ENCODE measurements around the gene LHFPL6.
"Not testable (repeated sequence)": the region's sequence is repeated elsewhere in the genome, so short reads cannot be mapped to it uniquely, and the experiment has no call there.

Gene LHFPL6

DNA sequence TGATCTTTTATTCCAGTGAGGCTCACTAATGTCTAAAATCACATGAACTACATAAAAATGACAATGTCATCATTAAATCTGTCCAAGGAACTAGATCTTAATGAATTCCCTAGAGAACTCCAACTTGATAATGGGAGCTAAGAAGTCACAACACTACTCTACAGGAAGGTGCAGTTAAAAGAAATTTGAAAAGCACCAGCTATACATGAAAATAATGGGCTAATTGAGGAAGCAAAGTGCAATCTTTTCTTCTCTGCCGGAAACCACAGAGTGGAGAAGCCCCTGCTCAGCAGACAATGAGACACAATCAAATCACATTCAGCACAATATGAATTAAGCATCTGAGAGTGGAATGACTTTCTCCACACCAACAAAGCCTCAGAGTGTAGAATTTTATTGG lies 261.7 kb downstream of the LHFPL6 start:
- no peak for DNase-seq (ENCODE audit: low read depth)

DNA sequence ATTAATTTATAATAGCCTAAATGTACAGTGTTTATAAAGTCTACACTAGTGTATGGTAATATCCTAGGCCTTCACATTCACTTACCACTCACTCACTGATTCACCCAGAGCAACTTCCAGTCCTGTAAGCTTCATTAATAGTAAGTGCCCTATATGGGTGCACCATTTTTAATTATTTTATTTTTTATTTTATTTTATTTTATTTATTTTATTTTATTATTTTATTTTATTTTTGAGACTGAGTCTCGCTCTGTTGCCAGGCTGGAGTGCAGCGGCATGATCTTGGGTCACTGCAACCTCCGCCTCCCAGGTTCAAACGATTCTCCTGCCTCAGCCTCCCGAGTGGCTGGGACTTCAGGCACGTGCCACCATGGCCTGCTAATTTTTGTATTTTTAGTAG lies 264.9 kb downstream of the LHFPL6 start:
- DNase-seq (ENCODE audit: low read depth), result not testable (repeated sequence)

DNA sequence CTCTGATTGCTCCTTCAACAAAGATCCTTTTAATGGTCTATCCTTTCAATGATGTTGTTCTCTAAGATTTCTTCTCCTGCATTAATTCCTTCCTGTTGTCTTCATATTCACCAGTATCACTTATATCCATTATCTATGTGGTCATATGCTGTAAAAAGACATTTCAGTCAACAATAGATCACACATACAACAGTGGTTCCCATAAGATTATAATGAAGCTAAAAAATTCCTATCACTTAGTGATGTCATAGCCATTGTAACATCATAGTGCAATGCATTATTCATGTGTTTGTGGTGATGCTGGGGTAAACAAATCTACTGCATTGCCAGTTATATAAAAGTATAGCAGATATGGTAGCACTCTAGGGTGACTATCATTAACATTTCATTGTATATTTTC lies 266.1 kb downstream of the LHFPL6 start:
- no peak for DNase-seq (ENCODE audit: low read depth)

DNA sequence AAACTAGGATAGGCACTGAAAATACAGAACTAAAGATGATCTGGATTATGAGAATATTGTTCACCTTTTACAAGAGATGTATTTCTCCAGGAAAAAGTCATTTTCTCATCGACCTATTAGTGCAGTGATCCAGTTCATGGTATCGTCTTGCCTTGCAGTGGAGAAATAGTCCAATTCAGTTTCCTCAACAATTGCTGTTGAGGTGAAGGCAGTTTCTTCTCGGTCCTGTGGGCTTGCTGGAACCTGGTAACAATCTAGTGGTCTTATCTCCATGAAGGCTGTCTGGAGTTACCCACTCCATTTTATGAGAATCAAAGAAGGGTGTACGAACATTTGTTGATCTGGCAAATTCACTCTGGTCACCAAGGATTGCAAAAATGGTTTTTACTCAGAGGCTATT lies 266.8 kb downstream of the LHFPL6 start:
- no peak for DNase-seq (ENCODE audit: low read depth)

DNA sequence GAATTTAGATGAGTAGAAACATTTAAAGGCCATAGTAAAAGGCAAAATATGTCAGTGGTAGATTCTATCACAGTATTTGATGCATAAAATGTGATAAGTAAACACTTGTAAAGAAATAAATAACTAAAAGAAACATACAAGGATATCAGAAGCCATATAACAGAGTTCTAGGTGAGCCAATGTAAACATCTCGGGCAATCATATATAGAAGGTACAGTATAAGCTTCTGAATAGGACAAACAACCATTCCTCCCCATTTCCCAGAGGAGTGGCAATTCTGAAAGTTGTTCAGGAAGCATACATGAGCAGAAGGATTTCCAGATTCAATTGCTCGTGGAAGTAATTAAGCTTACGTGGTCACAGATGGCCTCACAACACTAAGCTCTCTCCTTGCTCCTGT lies 267.3 kb downstream of the LHFPL6 start:
- DNase-seq (ENCODE audit: low read depth), result no peak

DNA sequence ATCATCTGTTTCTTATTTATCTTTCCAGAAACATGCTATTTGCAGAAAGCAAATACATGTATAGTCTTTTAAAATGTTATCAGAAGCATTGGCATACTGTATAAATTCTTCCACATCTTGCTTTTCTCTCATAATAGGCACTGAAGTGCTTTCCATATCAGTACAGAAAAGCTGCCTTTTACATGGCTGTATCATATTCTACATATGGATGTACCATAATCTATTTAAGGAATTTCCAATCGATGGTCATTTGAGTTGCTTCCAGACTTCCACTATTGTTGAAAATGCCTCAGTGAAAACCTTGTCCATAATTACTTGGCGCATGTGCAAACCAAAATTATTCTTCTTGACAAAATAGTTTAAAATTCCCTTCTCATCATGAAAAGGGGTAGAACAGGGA lies 272.5 kb downstream of the LHFPL6 start:
- no peak for DNase-seq (ENCODE audit: low read depth)

DNA sequence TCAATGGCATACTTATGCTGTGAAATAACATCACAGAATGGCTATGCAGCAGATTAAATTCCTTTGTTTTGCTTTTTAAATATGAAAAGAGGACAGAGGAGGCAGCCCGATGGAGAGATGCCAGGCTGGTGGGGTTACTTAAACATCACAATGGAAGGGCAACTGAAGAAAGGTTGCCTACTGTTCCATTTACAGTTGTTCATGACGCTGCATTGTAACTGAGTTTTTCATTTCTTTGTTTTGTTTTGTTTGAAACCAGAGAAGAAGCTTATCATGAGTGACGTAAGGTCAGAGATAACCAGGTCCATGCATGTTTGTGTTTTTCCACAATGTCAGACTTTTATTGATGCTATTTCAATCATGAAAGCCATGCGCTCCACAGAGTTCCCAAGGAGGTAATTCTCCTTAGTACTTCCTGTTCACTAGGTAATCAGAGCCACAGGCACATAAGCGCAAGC lies 273.8 kb downstream of the LHFPL6 start:
- no peak for DNase-seq (ENCODE audit: low read depth)

DNA sequence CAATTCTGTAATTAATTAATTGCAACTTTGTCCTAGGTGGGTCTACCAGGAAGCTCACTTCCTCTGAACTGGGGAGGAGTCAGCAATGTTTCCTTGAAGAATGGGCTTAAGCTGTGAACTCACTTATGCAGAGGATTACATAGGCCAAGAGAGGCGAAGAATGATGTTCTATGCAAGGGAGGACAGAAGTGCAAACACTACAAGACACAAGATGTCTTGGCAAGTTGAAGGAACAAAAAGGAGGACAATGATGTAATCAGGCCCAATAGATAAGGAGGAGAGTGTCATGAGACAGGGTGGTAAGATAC lies 275.9 kb downstream of the LHFPL6 start:
- DNase-seq (ENCODE audit: low read depth), result no peak

DNA sequence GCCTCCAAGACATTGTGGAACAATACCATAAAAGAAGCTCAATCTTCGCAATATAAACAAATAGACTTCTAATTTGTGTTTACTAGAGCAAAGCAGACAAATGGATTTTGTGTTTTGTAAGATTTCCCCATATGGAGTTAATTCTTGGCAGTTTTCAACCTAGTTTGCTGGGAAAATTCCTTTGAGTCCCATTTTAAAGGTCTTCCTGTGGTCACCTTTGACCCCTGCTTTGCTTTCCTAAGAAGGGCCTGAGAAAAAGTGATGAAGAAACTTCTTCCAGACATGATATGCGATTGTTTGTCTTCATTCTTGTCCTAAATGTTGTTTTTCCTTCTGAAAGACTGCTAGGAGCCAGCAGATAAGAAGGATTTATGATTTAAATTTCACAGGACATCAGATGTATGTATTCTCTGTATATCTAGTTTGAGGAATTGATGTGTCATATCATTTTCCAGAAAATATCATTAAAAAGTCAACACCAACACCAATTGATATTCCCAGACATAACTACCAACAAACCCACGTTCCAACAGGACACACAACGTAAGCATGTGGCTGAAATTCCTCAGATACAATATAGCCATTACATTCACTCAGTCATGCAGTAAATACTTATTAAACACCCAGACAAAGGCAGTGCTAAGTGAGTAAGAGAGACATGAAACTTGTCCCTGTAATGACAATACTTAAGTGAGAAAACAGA lies 276.4 kb downstream of the LHFPL6 start:
- no peak for DNase-seq (ENCODE audit: low read depth)

DNA sequence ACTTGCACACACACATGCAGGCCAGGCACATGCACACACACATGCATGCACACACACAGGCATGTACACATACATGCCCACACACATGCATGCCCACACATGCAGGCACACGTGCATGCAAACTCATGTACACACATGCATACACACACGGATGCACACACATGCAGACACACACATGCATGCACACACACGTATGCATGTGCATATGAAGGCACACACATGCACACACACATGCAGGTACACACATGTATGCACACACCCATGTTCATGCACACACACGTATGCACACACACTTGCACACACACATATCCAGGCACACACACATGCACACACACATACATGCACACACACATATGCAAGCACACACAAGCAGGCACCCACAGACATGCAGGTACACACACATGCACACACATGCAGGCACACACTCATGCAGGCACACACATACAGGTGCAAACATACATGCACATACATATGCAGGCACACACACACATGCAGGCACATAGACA lies 278.1 kb downstream of the LHFPL6 start:
- DNase-seq (ENCODE audit: low read depth), result no peak

DNA sequence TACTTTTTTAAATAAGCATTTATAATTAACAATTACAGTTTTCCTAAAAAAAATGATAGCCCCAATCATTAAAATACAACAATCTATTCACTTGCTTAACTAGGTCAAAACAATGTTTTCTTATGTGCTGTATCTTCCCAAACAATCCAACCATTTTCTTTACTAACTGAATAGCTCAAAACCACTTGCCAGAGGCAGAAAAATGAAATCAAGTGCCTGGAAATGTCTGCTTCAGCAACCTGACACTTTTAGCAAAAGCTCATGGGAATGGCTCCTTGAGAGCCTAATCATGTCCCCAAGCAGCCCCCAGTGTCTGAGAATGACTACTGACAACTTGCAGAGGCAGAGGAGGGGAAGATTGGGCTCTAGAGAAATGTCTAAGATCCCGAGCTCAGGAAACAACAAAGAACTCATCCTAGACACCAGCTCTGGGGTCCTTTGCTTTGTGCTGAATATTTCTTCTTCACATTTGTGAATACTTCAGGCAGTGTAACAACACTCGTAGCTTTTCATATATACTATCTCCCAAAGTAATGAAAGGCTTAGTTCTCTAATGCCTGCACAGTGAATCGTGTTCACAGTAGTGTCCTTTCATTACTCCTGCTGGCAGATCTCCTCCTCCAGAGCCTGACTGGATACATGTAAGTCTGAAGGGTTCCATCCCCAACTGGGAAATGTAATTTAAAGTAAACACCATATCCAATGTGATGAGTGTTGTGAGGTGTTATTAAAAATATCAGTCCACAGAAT lies 280.0 kb downstream of the LHFPL6 start:
- DNase-seq (ENCODE audit: low read depth), result no peak

DNA sequence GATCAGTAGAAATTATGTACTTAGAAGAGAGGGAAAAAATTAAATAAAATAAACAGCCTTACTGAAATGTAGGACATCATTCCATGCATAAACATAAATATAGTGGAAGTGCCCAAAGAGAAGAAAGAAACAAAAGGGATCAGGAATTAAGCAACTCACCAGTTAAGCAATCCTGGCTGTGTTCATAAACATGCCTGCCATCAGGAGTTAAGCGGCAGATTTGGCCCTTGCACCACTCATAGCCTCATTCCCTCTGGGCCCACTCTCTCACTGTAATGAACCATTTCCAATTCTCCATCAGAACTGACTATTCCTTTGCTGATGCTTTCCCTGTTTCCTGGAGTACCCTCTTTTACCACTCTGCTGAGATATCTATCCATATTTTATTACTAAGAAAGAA lies 281.4 kb downstream of the LHFPL6 start:
- DNase-seq (ENCODE audit: low read depth), result no peak

DNA sequence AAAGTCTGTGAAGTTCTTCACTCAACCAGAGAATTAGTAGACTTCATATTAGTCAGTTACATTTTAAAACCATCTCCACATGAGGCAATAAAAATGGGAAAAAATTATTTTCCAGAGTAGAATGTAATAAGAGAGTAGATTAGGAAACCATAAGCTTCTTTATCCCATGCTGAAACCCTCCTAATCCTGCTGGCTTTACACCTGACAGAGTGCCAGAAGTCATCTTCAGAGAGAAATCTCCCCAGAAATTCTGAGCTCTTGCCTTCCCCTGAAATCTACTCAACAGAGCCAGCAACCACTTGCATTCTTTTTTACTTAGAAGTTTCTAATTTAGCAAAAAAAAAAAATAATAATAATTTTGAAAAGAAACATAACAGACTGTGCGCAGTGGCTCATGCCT lies 284.8 kb downstream of the LHFPL6 start:
- no peak for DNase-seq (ENCODE audit: low read depth)

DNA sequence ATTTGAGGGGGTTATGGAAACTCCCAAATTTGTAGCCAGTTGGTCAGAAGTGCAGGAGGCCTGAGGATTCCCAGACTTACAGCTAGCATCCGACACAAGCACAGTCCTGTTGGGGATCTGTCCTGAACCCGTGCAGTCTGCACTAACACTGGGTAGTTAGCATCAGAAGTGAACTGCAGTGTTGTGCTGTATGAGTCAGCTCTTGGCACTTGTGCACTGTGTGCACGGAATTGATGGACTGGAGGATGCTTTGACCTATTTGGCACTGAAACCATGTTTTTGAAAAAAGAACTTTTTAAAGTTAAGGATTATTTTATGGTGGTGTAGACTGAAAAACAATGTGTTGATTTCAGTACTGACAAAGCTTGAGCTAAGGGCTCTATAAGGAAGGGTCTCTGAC lies 285.7 kb downstream of the LHFPL6 start:
- no peak for DNase-seq (ENCODE audit: low read depth)

DNA sequence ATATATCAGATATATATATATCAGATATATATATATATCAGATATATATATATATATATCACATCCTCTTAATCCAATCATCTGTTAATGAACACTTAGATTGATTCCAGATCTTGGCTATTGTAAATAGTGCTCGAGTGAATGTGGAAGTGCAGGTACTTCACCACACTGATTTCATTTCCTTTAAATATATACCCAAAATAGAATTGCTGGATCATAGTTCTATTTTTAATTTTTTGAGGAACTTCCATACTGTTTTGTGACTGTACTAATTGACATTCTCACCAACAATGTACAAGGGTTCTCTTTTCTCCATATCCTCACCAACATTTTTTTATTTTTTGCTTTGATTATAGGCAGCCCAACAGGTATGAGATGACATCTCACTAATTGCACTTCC lies 287.2 kb downstream of the LHFPL6 start:
- no peak for DNase-seq (ENCODE audit: low read depth)

DNA sequence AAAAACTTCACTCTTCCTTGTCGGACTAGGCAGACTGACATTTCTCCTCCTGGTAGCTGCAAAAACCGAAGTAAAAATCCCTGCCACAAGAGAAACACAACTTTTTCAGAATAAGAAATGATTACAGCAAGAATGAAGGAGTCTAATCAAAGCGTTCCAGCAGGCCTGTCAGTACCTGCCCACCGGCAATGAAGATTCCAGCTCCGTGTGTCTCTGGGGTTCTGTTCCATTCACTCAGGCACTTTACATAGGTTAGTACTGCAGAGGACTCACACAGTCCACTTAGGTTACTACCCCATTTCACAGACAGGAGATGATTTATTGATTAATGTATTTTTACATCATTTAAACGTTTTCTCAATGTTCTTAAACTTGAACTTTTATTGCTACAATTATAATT lies 289.3 kb downstream of the LHFPL6 start:
- DNase-seq (ENCODE audit: low read depth), result no peak

DNA sequence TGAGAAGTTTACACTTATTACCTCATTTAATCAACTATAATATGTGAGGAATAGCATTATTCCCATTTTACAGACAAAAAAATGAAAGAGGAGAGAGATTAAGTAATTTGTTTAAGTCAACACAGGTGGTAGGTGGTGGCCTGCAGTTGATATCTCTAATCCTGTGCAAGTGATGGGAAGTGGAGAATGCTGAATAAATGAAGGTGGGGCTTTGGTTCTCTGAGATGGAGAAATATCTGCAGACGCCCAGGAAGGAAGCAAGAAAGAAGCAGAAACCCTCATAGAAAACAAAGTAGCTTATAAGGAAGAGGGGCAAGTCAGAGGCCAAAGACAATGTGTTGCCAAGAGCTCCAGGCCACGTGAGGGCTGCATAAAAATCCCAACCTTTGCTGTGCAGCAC lies 290.4 kb downstream of the LHFPL6 start:
- no peak for DNase-seq (ENCODE audit: low read depth)

DNA sequence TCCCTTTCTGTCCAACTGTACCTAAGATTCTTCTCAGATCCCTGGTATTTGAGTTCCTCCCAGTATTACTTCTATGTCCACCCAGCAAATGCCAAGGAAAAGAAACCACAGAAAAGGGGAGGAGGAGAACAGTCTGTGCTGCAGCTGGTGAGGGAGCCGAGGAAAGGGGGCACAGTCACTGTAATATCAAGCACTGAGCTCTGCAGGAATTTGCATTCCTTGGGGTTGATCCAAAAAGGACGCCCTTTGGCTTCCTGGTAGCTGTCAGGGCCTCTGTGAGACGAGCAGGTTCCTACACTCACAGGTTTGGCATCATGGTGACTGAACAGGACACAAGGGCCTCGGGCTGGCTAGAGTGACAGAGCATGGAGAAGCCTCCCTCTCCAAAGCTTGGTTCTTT lies 291.4 kb downstream of the LHFPL6 start:
- DNase-seq (ENCODE audit: low read depth), result no peak

DNA sequence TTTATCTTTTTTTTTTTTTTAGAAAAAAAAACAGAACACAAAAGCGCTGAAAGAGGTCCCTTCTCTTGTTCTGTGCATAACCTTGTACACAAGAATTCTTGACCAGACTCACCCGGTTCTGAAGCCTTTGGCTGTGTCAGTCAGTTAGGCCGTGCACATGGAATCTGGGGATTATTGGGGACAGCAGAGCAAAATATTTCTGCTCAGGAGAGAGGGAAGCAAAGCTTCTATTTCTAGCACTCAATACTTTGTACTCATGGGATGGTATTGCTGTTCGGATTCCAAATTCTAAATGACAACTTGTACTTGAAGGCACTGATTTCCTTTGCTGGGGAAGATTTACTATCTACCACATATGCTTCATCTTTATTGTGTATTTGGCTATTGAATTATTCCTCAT lies 292.0 kb downstream of the LHFPL6 start:
- DNase-seq (ENCODE audit: low read depth), result no peak

DNA sequence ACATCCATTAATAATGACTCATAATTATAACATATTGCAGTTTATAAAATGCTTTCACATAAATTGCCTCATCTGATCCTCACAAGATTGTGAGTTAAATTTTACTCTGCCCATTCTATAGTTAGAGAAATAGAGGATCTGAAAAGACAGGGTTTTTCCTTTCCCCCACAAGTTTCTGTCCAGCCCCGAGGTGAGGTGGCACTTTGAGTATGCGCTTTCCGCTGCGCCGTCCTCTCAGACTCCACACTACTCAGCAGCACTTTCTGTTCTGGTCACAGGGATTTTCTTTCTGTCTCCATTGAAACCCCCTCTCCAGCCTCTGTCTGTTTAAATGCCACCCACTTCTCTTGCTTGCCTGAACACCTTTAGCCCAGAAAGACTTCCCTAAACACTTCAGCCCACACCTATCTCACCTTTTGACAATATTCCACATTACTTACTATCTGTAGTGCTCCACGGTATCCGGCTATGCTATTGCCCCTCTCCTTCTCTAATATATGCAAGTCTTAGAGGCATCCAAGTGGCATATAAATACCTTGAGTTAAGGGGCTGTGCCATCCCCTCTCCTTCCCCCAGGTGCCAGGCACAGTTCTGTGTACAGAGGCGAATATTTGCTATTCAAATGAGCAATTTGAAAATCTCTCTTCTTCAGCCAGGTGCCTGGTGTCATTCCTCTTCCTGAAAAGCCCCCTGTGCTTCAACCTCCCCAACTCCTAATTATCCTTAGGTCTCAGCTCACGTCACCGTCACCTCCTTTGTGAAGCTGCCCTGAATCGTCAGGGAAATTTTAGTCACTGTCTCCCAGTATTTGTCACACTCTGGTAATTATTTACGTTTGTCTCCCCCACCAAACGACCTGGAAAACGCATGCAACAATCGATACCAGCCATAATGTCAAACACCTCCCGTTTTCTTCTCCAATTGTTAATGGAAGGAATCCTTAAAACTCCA lies 296.1 kb downstream of the LHFPL6 start:
- DNase-seq (ENCODE audit: low read depth), result no peak

DNA sequence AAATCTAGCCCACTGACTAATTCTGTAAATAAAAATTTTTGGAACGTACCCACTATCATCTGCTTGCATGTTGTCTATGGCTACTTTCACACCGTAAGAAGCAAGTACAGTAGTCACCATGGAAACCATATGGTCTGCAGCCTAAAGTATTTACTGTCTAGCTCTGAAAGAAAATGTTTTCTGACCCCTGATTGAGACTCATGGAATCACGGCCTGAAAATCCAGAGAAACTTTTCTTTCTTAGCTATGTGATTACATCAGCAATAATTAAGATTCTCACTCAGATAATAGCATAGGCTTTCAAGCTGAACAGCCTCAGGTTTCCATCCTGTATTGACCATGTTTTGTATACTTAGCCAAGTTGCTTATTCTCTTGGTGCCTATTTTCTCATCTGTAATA lies 300.2 kb downstream of the LHFPL6 start:
- DNase-seq (ENCODE audit: low read depth), result no peak

DNA sequence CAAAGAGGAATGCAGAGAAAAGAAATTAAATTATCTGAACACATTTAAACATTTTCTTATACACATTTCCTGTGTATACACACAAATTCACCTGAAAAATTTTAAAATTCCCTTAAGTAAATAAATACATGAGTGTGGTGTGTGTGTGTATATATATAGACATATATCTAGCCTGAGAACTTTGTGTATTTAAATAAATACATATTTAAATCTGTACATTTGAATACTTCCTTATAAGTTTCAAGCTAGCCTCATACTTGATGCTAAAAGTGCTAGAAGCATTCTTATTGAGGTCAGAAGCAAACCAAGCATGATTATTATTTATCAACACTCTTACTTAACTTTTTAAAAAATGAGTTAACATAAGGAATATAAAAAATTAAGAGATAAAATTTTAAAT lies 304.0 kb downstream of the LHFPL6 start:
- DNase-seq (ENCODE audit: low read depth), result no peak

Measured in stimulated activated CD8-positive, alpha-beta memory T cell treated with anti-CD3 and anti-CD28 coated beads, Interleukin-15, amount 100 ng/mL, for 1 hour (primary cell).